MM.1S (cell line): Measurements from ENCODE around the gene BYSL.
"Not testable (repeated sequence)": the region's sequence is repeated elsewhere in the genome, so short reads cannot be mapped to it uniquely, and the experiment has no call there.

Source experiments
- DNase-seq: peaks from one replicate; pipeline ENCODE4 v3.0.0-alpha.2; 2015
- H2AFZ ChIP-seq: fragments of 300-600 bp; sonication (generic); 2 replicates; pipeline ENCODE4 v1.6.0; 2016; ENCODE audit warnings: antibody characterized with exemption, low read length
- H3F3A ChIP-seq: fragments of 300-600 bp; sonication (generic); 2 replicates; pipeline ENCODE4 v1.6.1; 2016; ENCODE audit warnings: mild to moderate bottlenecking, antibody characterized with exemption, low read length, moderate library complexity, mixed read lengths; ENCODE audit not compliant: insufficient read depth
- H3K27ac ChIP-seq: fragments of 300-600 bp; sonication (generic); 2 replicates; pipeline ENCODE4 v1.5.1; 2016; ENCODE audit warnings: mild to moderate bottlenecking, low read length
- H3K27me3 ChIP-seq: fragments of 300-600 bp; sonication (generic); replicated peaks from 2 replicates; pipeline ENCODE4 v1.6.0; 2016; ENCODE audit warnings: low read length; ENCODE audit not compliant: insufficient read depth
- H3K36me3 ChIP-seq: fragments of 300-600 bp; sonication (generic); replicated peaks from 2 replicates; pipeline ENCODE4 v1.6.1; 2016; ENCODE audit warnings: mild to moderate bottlenecking, low read length, mixed read lengths; ENCODE audit not compliant: insufficient read depth
- H3K4me1 ChIP-seq: fragments of 300-600 bp; sonication (generic); 2 replicates; pipeline ENCODE4 v1.6.1; 2016; ENCODE audit warnings: low read length, mixed read lengths
- H3K4me2 ChIP-seq: fragments of 300-600 bp; sonication (generic); 2 replicates; pipeline ENCODE4 v1.6.0; 2016; ENCODE audit warnings: low read depth, low read length
- H3K4me3 ChIP-seq: fragments of 300-600 bp; sonication (generic); 2 replicates; pipeline ENCODE4 v1.5.1; 2016; ENCODE audit warnings: low read length, mixed read lengths
- H3K79me2 ChIP-seq: fragments of 300-600 bp; sonication (generic); 2 replicates; pipeline ENCODE4 v1.6.1; 2016; ENCODE audit warnings: mixed run types, low read length, mixed read lengths
- H3K9ac ChIP-seq: fragments of 300-600 bp; sonication (generic); 2 replicates; pipeline ENCODE4 v1.6.1; 2016; ENCODE audit warnings: low read length, mixed read lengths
- H3K9me2 ChIP-seq: fragments of 300-600 bp; sonication (generic); replicated peaks from 2 replicates; pipeline ENCODE4 v1.6.1; 2016; ENCODE audit warnings: mild to moderate bottlenecking, low read length, mixed read lengths; ENCODE audit not compliant: insufficient read depth
- H3K9me3 ChIP-seq: fragments of 300-600 bp; sonication (generic); replicated peaks from 2 replicates; pipeline ENCODE4 v1.6.1; 2016; ENCODE audit warnings: mild to moderate bottlenecking, low read length, mixed read lengths; ENCODE audit not compliant: insufficient read depth
- H4K20me1 ChIP-seq: fragments of 300-600 bp; sonication (generic); 2 replicates; pipeline ENCODE4 v1.6.1; 2016; ENCODE audit warnings: mild to moderate bottlenecking, low read length, moderate library complexity, mixed read lengths; ENCODE audit not compliant: insufficient read depth
- EZH2 ChIP-seq: fragments of 300-600 bp; sonication (generic); optimal IDR thresholded peaks from 2 replicates; pipeline ENCODE3; 2017; ENCODE audit warnings: low read depth, mild to moderate bottlenecking, antibody characterized with exemption, low read length, mixed read lengths
- EZH2phosphoT487 ChIP-seq: fragments of 300-600 bp; sonication (generic); IDR thresholded peaks from 2 replicates; pipeline ENCODE4 v1.6.1; 2018; ENCODE audit warnings: antibody characterized with exemption, low read length
- TF ChIP-seq, protein P1 (sequence below): fragments of 300-600 bp; sonication (generic); IDR thresholded peaks from 2 replicates; pipeline ENCODE4 v1.5.1; 2016; ENCODE audit warnings: antibody characterized with exemption, low read length, mixed read lengths

Gene BYSL

DNA sequence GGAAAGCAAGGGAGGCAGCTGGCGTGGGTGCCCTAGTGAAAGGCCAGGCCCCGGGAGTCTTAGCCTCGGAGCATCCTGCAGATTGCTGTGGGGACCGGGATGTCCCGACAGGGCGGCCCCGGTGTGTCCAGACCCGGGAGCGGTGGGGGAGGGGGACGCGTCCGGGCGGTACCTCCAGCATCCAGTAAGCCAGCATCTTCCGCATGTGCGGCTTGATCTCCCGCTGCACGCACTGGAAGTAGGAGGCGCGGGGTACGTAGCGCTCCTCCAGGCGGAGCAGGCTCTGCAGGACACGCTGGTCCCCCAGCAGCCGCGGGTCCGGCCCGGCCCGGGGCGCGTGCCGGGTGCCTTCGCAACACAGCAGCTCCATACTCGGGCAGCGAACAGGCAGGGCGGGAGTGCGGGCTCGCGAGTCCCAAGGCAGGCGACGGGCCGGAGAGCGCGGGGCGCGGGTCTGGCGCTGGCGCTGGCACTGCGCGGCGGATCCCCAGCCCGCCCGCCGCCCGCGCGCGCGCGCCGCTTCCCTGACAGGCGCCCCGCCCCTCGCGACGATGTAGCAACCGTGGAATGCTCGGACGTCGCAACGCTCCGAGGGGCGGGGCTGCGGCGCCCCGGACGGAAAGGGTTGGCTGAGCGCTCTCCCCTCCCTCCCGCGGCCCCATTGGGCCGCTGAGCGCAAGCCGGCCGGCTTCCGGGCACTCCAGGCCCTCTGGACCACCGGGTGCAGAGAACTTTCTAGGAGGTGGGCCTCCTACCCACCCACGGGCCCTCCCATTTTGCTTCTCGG is 20.2 kb downstream of the BYSL start, which contains the start of gene CCND3:
TSS of gene CCND3 (minus strand) at position 529 of the 787 bp plus-strand sequence. CDS start at position 370, 159 bp downstream.
- peak; percentile 92 for DNase-seq
- TF ChIP-seq EZH2phosphoT487, result no peak
- TF ChIP-seq, protein P1, sequence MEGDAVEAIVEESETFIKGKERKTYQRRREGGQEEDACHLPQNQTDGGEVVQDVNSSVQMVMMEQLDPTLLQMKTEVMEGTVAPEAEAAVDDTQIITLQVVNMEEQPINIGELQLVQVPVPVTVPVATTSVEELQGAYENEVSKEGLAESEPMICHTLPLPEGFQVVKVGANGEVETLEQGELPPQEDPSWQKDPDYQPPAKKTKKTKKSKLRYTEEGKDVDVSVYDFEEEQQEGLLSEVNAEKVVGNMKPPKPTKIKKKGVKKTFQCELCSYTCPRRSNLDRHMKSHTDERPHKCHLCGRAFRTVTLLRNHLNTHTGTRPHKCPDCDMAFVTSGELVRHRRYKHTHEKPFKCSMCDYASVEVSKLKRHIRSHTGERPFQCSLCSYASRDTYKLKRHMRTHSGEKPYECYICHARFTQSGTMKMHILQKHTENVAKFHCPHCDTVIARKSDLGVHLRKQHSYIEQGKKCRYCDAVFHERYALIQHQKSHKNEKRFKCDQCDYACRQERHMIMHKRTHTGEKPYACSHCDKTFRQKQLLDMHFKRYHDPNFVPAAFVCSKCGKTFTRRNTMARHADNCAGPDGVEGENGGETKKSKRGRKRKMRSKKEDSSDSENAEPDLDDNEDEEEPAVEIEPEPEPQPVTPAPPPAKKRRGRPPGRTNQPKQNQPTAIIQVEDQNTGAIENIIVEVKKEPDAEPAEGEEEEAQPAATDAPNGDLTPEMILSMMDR, result no peak
- no peak for TF ChIP-seq EZH2
- Histone ChIP-seq H3K9me3 (no peaks in the 10 kb centered on the region), H2AFZ (peak within 1 kb of the TSS; percentile 93), H3K4me3 (peak within 1 kb of the TSS; percentile 99), H3K4me2 (peak within 1 kb of the TSS; percentile 79), H3K4me1 (peaks cover 18% of the 10 kb centered on the region), H3K27ac (peak within 1 kb of the TSS; percentile 27; the same call in 1 of the 2 replicates), H4K20me1 (no peaks in the 10 kb centered on the region), H3K9me2 (no peaks in the 10 kb centered on the region), H3F3A (0 out of 2 replicates have a peak, but pooled peaks cover 7% of the 10 kb centered on the region), H3K9ac (peak within 1 kb of the TSS; percentile 68), H3K79me2 (peaks cover 41% of the 10 kb centered on the region), H3K36me3 (no peaks in the 10 kb centered on the region), H3K27me3 (no peaks in the 10 kb centered on the region)

DNA sequence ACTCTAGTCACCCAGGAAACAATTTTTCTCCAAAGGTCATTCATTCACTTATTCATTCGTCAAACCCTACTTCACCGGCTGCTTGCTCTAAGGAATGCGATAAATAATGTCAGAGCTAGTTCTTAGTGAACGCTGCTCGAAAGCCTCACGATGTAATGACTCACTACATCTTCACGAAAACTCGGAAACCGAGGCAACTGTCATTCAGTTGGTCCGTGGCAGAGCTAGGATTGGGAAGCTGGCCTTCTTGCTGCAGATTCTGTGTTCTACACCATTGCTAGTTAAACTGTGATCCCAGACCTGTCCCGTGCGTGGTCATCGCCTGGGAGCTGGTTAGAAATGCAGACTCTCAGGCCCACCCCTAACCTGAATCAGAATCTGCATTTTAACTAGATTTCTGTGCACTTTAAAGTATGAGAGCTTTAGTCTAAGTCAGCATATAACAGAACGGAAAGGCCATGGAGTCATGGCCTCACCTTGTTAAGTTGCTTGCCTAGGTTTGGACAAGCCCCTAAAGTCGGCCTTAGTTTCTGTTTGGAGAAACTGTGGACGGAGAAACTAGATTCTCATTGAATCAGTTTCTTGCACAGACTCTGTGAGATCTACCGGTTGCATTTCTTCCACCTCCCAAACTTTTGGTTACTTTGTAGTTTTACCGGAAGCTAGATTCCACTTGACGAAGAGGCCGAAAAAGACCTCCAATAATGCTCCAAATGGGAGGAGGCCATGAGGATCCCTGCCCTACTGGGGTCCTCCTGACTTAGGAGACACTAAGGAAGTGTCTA is 21.0 kb downstream of the BYSL start:
- Histone ChIP-seq H3K27ac (peak overlapping the region; percentile 0; the same call in 1 of the 2 replicates), H3K4me3 (peak overlapping the region; percentile 71), H3K36me3 (no peaks in the 10 kb centered on the region), H3K4me2 (peak overlapping the region; percentile 78), H2AFZ (peak overlapping the region; percentile 83), H3K4me1 (peaks cover 15% of the 10 kb centered on the region), H3K9ac (peak overlapping the region; percentile 21; the same call in 1 of the 2 replicates), H3K27me3 (no peaks in the 10 kb centered on the region), H3F3A (no peaks in the 10 kb centered on the region), H3K9me3 (no peaks in the 10 kb centered on the region), H3K9me2 (no peaks in the 10 kb centered on the region), H4K20me1 (no peaks in the 10 kb centered on the region), H3K79me2 (peaks cover 41% of the 10 kb centered on the region)
- no peak for DNase-seq
- TF ChIP-seq, protein P1, result no peak

DNA sequence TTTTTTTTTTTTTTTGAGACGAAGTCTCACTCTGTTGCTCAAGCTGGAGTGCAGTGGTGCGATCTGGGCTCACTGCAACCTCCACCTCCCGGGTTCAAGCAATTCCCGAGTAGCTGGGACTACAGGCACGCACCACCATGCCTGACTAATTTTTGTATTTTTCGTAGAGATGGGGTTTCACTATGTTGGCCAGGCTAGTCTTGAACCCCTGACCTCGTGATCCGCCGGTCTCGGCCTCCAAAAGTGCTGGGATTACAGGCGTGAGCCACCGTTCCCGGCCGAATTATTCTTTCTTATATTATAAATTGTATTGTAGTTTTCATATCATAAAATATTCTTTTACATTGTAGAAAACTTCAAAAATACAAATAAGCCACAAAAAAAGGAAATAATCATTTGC is 21.6 kb downstream of the BYSL start:
- H2AFZ ChIP-seq, H3K27me3 ChIP-seq, H3K9me3 ChIP-seq, H3K4me3 ChIP-seq, H3K36me3 ChIP-seq, H3K9me2 ChIP-seq, H3K27ac ChIP-seq, H3K4me2 ChIP-seq, H3F3A ChIP-seq, H4K20me1 ChIP-seq, DNase-seq, H3K9ac ChIP-seq: not testable (repeated sequence)
- Histone ChIP-seq H3K4me1 (peaks cover 15% of the 10 kb centered on the region), H3K79me2 (peaks cover 35% of the 10 kb centered on the region)
